SU-DHL-6 (cell line): ENCODE data around the gene STARD5.

ENCODE experiments used
- H2AFZ ChIP-seq: fragments of 200-600 bp; sonication (generic); 2 replicates; pipeline ENCODE4 v1.6.1; 2014; ENCODE audit warnings: low read depth, mild to moderate bottlenecking, moderate library complexity, mixed read lengths, antibody characterized with exemption, low read length; ENCODE audit not compliant: severe bottlenecking
- H3F3A ChIP-seq: fragments of 200-600 bp; shearing (Covaris generic); 2 replicates; pipeline ENCODE4 v1.6.0; 2016; ENCODE audit warnings: antibody characterized with exemption, mild to moderate bottlenecking; ENCODE audit not compliant: insufficient read depth
- H3K27ac ChIP-seq: fragments of 200-600 bp; sonication (generic); 2 replicates; pipeline ENCODE4 v1.5.1; 2016; ENCODE audit warnings: low read depth, mild to moderate bottlenecking, low read length, moderate library complexity, mixed read lengths
- H3K27me3 ChIP-seq: fragments of 200-600 bp; sonication (generic), shearing (Covaris generic); 2 replicates; pipeline ENCODE4 v1.6.0; 2014; ENCODE audit warnings: mild to moderate bottlenecking, low read length
- H3K36me3 ChIP-seq: fragments of 200-600 bp; sonication (generic); 2 replicates; pipeline ENCODE4 v1.6.1; 2014; ENCODE audit warnings: mild to moderate bottlenecking, low read length, mixed read lengths
- H3K4me2 ChIP-seq: fragments of 300-600, 200-600 bp; shearing (Covaris generic), sonication (generic); 2 replicates; pipeline ENCODE4 v1.6.0; 2014; ENCODE audit warnings: low read length, low read depth, mild to moderate bottlenecking; ENCODE audit not compliant: poor library complexity, severe bottlenecking
- H3K4me3 ChIP-seq: fragments of 200-600 bp; sonication (generic); 2 replicates; pipeline ENCODE4 v1.5.1; 2014; ENCODE audit warnings: antibody characterized with exemption, low read length, mild to moderate bottlenecking, mixed read lengths; ENCODE audit not compliant: insufficient read depth, poor library complexity, severe bottlenecking
- H3K79me2 ChIP-seq: fragments of 200-600 bp; sonication (generic); 2 replicates; pipeline ENCODE4 v1.6.1; 2014; ENCODE audit warnings: mild to moderate bottlenecking, low read length, moderate library complexity; ENCODE audit not compliant: insufficient read depth
- H3K9ac ChIP-seq: fragments of 200-600 bp; sonication (generic); 2 replicates; pipeline ENCODE4 v1.7.0; 2014; ENCODE audit warnings: mild to moderate bottlenecking, low read length
- H3K9me2 ChIP-seq: fragments of 200-600 bp; sonication (generic); replicated peaks from 2 replicates; pipeline ENCODE4 v1.6.1; 2014; ENCODE audit warnings: low read length; ENCODE audit not compliant: insufficient read depth
- H3K9me3 ChIP-seq: fragments of 200-600 bp; sonication (generic); 2 replicates; pipeline ENCODE4 v1.6.1; 2014; ENCODE audit warnings: low read length, mixed read lengths; ENCODE audit not compliant: insufficient read depth
- H4K20me1 ChIP-seq: fragments of 200-600 bp; sonication (generic); 2 replicates; pipeline ENCODE4 v1.6.1; 2014; ENCODE audit warnings: low read depth, mild to moderate bottlenecking, antibody characterized with exemption, low read length, moderate library complexity, mixed read lengths
- EZH2phosphoT487 ChIP-seq: fragments of 200-600 bp; sonication (generic), shearing (Covaris generic); conservative IDR thresholded peaks from 2 replicates; pipeline ENCODE4 v1.6.1; 2018; ENCODE audit warnings: mild to moderate bottlenecking, antibody characterized with exemption, low read length, moderate library complexity, mixed read lengths
- TF ChIP-seq, protein P1 (sequence below): fragments of 200-600 bp; sonication (generic); IDR thresholded peaks from one replicate; pipeline ENCODE4 v1.5.1; 2017; ENCODE audit warnings: antibody characterized with exemption, mild to moderate bottlenecking, low read length, moderate library complexity; ENCODE audit not compliant: insufficient read depth, poor library complexity, severe bottlenecking

The STARD5 gene

DNA sequence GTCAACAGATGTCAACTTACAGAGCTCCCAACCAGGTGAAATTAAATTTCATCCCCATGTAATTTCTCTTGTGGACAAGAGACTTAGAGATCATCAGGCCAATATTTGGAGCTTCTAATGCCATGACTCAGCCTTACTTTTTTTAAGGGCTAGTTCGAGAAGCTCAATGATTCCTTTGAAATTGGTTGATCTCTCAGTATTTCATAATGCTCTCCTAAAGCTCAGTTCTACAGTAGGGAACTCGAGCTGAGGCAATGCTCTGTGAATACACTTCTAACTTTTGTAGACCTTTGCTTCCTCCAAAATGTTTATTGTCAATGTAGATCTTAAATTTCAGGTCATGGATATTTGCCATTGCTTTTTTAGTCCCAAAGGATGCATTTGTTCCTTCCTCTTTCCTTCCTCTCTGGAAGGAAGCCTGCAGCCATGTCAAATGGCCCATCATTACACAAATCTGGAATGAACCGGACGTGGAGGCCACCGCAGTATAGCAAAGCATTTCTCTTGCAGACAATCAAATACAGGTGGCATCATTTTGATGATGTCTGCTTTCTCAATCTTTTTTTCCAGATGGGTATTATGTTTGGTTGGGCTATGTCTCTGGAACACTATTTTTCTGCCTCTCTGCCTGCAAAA lies 28.3 kb downstream of the STARD5 start:
- Histone ChIP-seq H3K79me2 (peaks cover 3% of the 10 kb centered on the region; the same call in 1 of the 2 replicates), H3K9me2 (no peaks in the 10 kb centered on the region), H3K4me3 (no peak overlapping the region), H3F3A (peaks cover 41% of the 10 kb centered on the region), H3K4me2 (peak overlapping the region; percentile 65), H3K27ac (peak overlapping the region; percentile 94), H3K9ac (peak overlapping the region; percentile 55), H3K27me3 (no peaks in the 10 kb centered on the region), H4K20me1 (no peaks in the 10 kb centered on the region), H3K9me3 (no peaks in the 10 kb centered on the region), H3K36me3 (no peaks in the 10 kb centered on the region), H2AFZ (no peak overlapping the region)
- TF ChIP-seq EZH2phosphoT487 = no peak
- TF ChIP-seq, protein P1, sequence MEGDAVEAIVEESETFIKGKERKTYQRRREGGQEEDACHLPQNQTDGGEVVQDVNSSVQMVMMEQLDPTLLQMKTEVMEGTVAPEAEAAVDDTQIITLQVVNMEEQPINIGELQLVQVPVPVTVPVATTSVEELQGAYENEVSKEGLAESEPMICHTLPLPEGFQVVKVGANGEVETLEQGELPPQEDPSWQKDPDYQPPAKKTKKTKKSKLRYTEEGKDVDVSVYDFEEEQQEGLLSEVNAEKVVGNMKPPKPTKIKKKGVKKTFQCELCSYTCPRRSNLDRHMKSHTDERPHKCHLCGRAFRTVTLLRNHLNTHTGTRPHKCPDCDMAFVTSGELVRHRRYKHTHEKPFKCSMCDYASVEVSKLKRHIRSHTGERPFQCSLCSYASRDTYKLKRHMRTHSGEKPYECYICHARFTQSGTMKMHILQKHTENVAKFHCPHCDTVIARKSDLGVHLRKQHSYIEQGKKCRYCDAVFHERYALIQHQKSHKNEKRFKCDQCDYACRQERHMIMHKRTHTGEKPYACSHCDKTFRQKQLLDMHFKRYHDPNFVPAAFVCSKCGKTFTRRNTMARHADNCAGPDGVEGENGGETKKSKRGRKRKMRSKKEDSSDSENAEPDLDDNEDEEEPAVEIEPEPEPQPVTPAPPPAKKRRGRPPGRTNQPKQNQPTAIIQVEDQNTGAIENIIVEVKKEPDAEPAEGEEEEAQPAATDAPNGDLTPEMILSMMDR = no peak

DNA sequence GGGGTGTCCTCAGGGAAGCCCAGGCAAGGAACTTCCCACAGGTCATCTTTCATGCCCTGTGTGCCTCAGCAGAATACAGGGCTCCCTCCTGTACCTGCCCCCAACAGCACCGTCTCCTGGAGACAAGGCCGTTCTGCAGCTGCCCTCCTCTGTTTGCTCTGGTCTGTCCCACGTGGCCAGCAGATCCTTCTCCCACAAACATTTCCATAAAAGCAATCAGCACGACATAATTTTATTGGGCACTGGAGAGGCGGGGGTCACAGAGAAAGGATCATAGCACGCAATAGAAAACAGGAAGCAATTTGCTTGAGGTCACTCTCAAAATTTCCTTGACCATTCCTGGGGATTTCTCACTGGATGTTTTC lies 29.4 kb downstream of the STARD5 start:
- Histone ChIP-seq H3K79me2 (peaks cover 3% of the 10 kb centered on the region; the same call in 1 of the 2 replicates), H3K27ac (peak overlapping the region; percentile 94), H3K27me3 (no peaks in the 10 kb centered on the region), H3K9me2 (no peaks in the 10 kb centered on the region), H3F3A (peaks cover 41% of the 10 kb centered on the region), H4K20me1 (no peaks in the 10 kb centered on the region), H2AFZ (peak overlapping the region; percentile 59), H3K9me3 (no peaks in the 10 kb centered on the region), H3K36me3 (no peaks in the 10 kb centered on the region), H3K4me2 (peak overlapping the region; percentile 65), H3K4me3 (peak overlapping the region; percentile 31), H3K9ac (peak overlapping the region; percentile 53)
- TF ChIP-seq EZH2phosphoT487 = no peak
- TF ChIP-seq, protein P1 = peak; percentile 28

DNA sequence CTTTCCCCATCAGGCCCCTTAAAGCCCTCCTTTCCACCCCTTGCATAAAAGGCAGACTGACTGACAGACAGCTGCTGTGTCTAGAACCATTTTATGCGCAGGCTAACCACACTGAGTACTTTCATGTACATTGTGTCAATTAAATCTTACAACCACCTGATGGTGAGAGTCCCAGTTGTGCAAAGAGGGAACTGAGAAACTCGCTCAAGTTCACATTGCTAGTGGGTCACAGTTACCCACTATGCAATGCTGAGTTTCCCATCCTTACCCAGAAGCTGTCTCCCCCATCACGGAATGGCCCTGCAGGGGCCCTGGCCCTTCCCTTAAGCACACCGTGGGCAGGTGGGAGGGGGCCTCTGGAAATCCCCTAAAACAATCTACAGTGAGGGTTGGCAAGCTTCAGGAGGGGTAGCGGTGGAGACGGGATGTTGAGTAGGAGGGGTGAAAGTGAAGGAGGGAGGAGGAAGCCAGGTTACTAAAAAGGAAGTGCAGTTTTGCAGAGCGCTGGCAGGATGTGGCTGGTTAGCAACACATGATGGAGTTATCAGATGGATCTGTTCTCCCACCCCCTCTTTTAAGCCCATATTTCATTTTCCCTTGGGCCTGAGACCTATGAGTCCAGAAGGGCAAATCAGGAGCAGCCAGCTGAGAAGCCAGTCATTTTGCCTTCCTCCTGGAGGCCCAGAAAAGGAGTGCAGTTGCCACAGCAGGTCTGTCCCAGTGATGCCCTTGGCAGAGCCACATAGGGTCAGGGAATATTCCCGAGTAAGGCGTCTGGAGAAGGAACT lies 30.0 kb downstream of the STARD5 start:
- Histone ChIP-seq H3K9ac (peak overlapping the region; percentile 53), H2AFZ (peak overlapping the region; percentile 59), H3K9me3 (no peaks in the 10 kb centered on the region), H3K79me2 (no peaks in the 10 kb centered on the region; the same call in 1 of the 2 replicates), H3K4me2 (peak overlapping the region; percentile 65), H3K36me3 (no peaks in the 10 kb centered on the region), H3K9me2 (no peaks in the 10 kb centered on the region), H3K27ac (peak overlapping the region; percentile 94), H4K20me1 (no peaks in the 10 kb centered on the region), H3F3A (peaks cover 41% of the 10 kb centered on the region), H3K4me3 (peak overlapping the region; percentile 43), H3K27me3 (no peaks in the 10 kb centered on the region)
- TF ChIP-seq EZH2phosphoT487 = no peak
- TF ChIP-seq, protein P1 = no peak
